ENCODE data around the gene FUT6. TPM values are rescaled to one million over a fixed set of nuclear protein-coding genes. Genes with fewer than 3 reads are reported as not detected.
A peak's percentile ranks its signal among the peaks of the same experiment; 100 is the strongest.
"Not testable (repeated sequence)": the region's sequence is repeated elsewhere in the genome, so short reads cannot be mapped to it uniquely, and the experiment has no call there.

Gene FUT6
- total RNA-seq, 2 donors from 2014 or later = not detected

- Mint-ChIP-seq H3K4me3 (no peak overlapping the region), H3K27ac (no peak overlapping the region), H3K27me3 (no peaks in the 10 kb centered on the region), H3K9me3 (no peaks in the 10 kb centered on the region), H3K36me3 (ENCODE audit: low read depth) (no peaks in the 10 kb centered on the region), H3K4me1 (no peaks in the 10 kb centered on the region)
- no peak for ATAC-seq (replicated peaks)
Observed at GRCh38 chr19:5844456-5845433, 5.2 kb upstream of the FUT6 start.

- no peaks in the 10 kb centered on the region for H3K4me1 Mint-ChIP-seq
- H3K9me3 Mint-ChIP-seq = no peaks in the 10 kb centered on the region
- ATAC-seq (replicated peaks) = no peak
- no peak overlapping the region for H3K4me3 Mint-ChIP-seq
- H3K36me3 Mint-ChIP-seq (ENCODE audit: low read depth) = no peaks in the 10 kb centered on the region
- no peak overlapping the region for H3K27ac Mint-ChIP-seq
- H3K27me3 Mint-ChIP-seq = peaks cover 2% of the 10 kb centered on the region
Observed at GRCh38 chr19:5843295-5843927, 3.9 kb upstream of the FUT6 start.

GRCh38 chr19:5841735-5842111, 2.2 kb upstream of the FUT6 start:
- H3K27me3 Mint-ChIP-seq; H3K9me3 Mint-ChIP-seq; ATAC-seq (replicated peaks); H3K4me1 Mint-ChIP-seq; H3K4me3 Mint-ChIP-seq; H3K27ac Mint-ChIP-seq; H3K36me3 Mint-ChIP-seq (ENCODE audit: low read depth): not testable (repeated sequence)

GRCh38 chr19:5838353-5839064, 993 bp downstream of the FUT6 start:
- Mint-ChIP-seq H3K27ac (no peak overlapping the region), H3K36me3 (ENCODE audit: low read depth) (no peaks in the 10 kb centered on the region), H3K9me3 (no peaks in the 10 kb centered on the region), H3K4me1 (no peaks in the 10 kb centered on the region), H3K4me3 (no peak overlapping the region), H3K27me3 (peaks cover 3% of the 10 kb centered on the region)
- no peak for ATAC-seq (replicated peaks)

- H3K4me1 Mint-ChIP-seq = no peaks in the 10 kb centered on the region
- H3K9me3 Mint-ChIP-seq = no peaks in the 10 kb centered on the region
- H3K36me3 Mint-ChIP-seq (ENCODE audit: low read depth) = no peaks in the 10 kb centered on the region
- peaks cover 3% of the 10 kb centered on the region for H3K27me3 Mint-ChIP-seq
- no peak overlapping the region for H3K27ac Mint-ChIP-seq
- ATAC-seq (replicated peaks) = no peak
- H3K4me3 Mint-ChIP-seq = no peak overlapping the region
Observed at GRCh38 chr19:5837761-5838352, 1.6 kb downstream of the FUT6 start.

GRCh38 chr19:5832527-5833216, 6.8 kb downstream of the FUT6 start:
- H3K27ac Mint-ChIP-seq = no peak overlapping the region
- no peaks in the 10 kb centered on the region for H3K4me1 Mint-ChIP-seq
- no peaks in the 10 kb centered on the region for H3K27me3 Mint-ChIP-seq
- no peak for ATAC-seq (replicated peaks)
- H3K36me3 Mint-ChIP-seq (ENCODE audit: low read depth) = peaks cover 6% of the 10 kb centered on the region
- no peaks in the 10 kb centered on the region for H3K9me3 Mint-ChIP-seq
- H3K4me3 Mint-ChIP-seq = no peak overlapping the region

- ATAC-seq (replicated peaks) = no peak
- Mint-ChIP-seq H3K9me3 (no peaks in the 10 kb centered on the region), H3K27me3 (no peaks in the 10 kb centered on the region), H3K27ac (no peak overlapping the region), H3K4me1 (no peaks in the 10 kb centered on the region), H3K36me3 (ENCODE audit: low read depth) (peaks cover 6% of the 10 kb centered on the region), H3K4me3 (no peak overlapping the region)
Observed at GRCh38 chr19:5832061-5832460, 7.4 kb downstream of the FUT6 start.

GRCh38 chr19:5831159-5831558, 8.3 kb downstream of the FUT6 start:
- no peak for ATAC-seq (replicated peaks)
- peaks cover 6% of the 10 kb centered on the region for H3K36me3 Mint-ChIP-seq (ENCODE audit: low read depth)
- H3K4me3 Mint-ChIP-seq = no peak overlapping the region
- H3K27ac Mint-ChIP-seq = no peak overlapping the region
- H3K9me3 Mint-ChIP-seq = no peaks in the 10 kb centered on the region
- H3K4me1 Mint-ChIP-seq = no peaks in the 10 kb centered on the region
- H3K27me3 Mint-ChIP-seq = no peaks in the 10 kb centered on the region

GRCh38 chr19:5829567-5830310, 9.8 kb downstream of the FUT6 start:
- Mint-ChIP-seq H3K4me1 (no peaks in the 10 kb centered on the region), H3K27ac (no peak overlapping the region), H3K9me3 (no peaks in the 10 kb centered on the region), H3K27me3 (no peaks in the 10 kb centered on the region), H3K36me3 (ENCODE audit: low read depth) (peaks cover 6% of the 10 kb centered on the region), H3K4me3 (peak overlapping the region; percentile 90)
- ATAC-seq (replicated peaks) = no peak

- no peak for ATAC-seq (replicated peaks)
- Mint-ChIP-seq H3K27ac (peak overlapping the region; percentile 96), H3K27me3 (no peaks in the 10 kb centered on the region), H3K4me3 (peak overlapping the region; percentile 90), H3K9me3 (no peaks in the 10 kb centered on the region), H3K4me1 (no peaks in the 10 kb centered on the region), H3K36me3 (ENCODE audit: low read depth) (peaks cover 6% of the 10 kb centered on the region)
Observed at GRCh38 chr19:5828661-5829566, 10.6 kb downstream of the FUT6 start.

- H3K4me1 Mint-ChIP-seq = no peaks in the 10 kb centered on the region
- peaks cover 6% of the 10 kb centered on the region for H3K36me3 Mint-ChIP-seq (ENCODE audit: low read depth)
- no peaks in the 10 kb centered on the region for H3K9me3 Mint-ChIP-seq
- H3K4me3 Mint-ChIP-seq = peak overlapping the region; percentile 90
- peak overlapping the region; percentile 96 for H3K27ac Mint-ChIP-seq
- H3K27me3 Mint-ChIP-seq = no peaks in the 10 kb centered on the region
- ATAC-seq (replicated peaks) = peak; percentile 89
Observed at GRCh38 chr19:5827891-5828660, 11.4 kb downstream of the FUT6 start.

- H3K27me3 Mint-ChIP-seq = no peaks in the 10 kb centered on the region
- H3K4me1 Mint-ChIP-seq = no peaks in the 10 kb centered on the region
- peaks cover 6% of the 10 kb centered on the region for H3K36me3 Mint-ChIP-seq (ENCODE audit: low read depth)
- no peak for ATAC-seq (replicated peaks)
- H3K27ac Mint-ChIP-seq = peak overlapping the region; percentile 95
- peak overlapping the region; percentile 90 for H3K4me3 Mint-ChIP-seq
- no peaks in the 10 kb centered on the region for H3K9me3 Mint-ChIP-seq
Observed at GRCh38 chr19:5827342-5827890, 12.1 kb downstream of the FUT6 start.
